RWPE2 (cell line): Measurements from ENCODE around the gene FILIP1.

Experiments
- ATAC-seq: fragments of 200-7000 bp; cut with Tn5 transposase; 3 replicates; pipeline ENCODE4 v1.9.1; 2021; ENCODE audit warnings: low read depth
- DNase-seq: peaks from one replicate; pipeline ENCODE4 v3.0.0-alpha.2; 2020; ENCODE audit warnings: low spot score
- H3K27ac ChIP-seq: fragments of 450-650 bp; 2 replicates; pipeline ENCODE4 v1.5.1; 2017; ENCODE audit warnings: mild to moderate bottlenecking; ENCODE audit not compliant: poor library complexity, severe bottlenecking
- H3K27me3 ChIP-seq: fragments of 250-450 bp; sonication (Bioruptor Pico); 2 replicates; pipeline ENCODE4 v1.5.1; 2021; ENCODE audit warnings: mild to moderate bottlenecking, moderate library complexity; ENCODE audit not compliant: insufficient read depth, poor library complexity, severe bottlenecking
- H3K36me3 ChIP-seq: fragments of 250-450 bp; sonication (Bioruptor Pico); 2 replicates; pipeline ENCODE4 v1.5.1; 2020; ENCODE audit warnings: low read depth, mild to moderate bottlenecking, moderate library complexity
- H3K4me1 ChIP-seq: fragments of 250-450 bp; sonication (Bioruptor Pico); 2 replicates; pipeline ENCODE4 v1.5.1; 2021; ENCODE audit warnings: mild to moderate bottlenecking, moderate library complexity; ENCODE audit not compliant: insufficient read depth, poor library complexity, severe bottlenecking
- H3K4me3 ChIP-seq: fragments of 250-450 bp; sonication (Bioruptor Pico); 2 replicates; pipeline ENCODE4 v1.5.1; 2021; ENCODE audit warnings: mild to moderate bottlenecking, moderate library complexity; ENCODE audit not compliant: severe bottlenecking
- H3K9me3 ChIP-seq: fragments of 250-450 bp; sonication (Bioruptor Pico); 2 replicates; pipeline ENCODE4 v1.5.1; 2021; ENCODE audit warnings: mild to moderate bottlenecking, moderate library complexity; ENCODE audit not compliant: severe bottlenecking
- CTCF ChIP-seq: fragments of 450-650 bp; IDR thresholded peaks from one replicate; pipeline ENCODE4 v1.5.1; 2017; ENCODE audit warnings: mild to moderate bottlenecking, moderate library complexity; ENCODE audit not compliant: poor library complexity, severe bottlenecking

Gene FILIP1

GRCh38 chr6:75458895-75459294 is 34.7 kb downstream of the FILIP1 start:
- Histone ChIP-seq H3K36me3 (no peaks in the 10 kb centered on the region), H3K4me3 (no peak overlapping the region), H3K4me1 (no peaks in the 10 kb centered on the region), H3K9me3 (no peaks in the 10 kb centered on the region), H3K27me3 (no peaks in the 10 kb centered on the region), H3K27ac (no peak overlapping the region)
- no peak for TF ChIP-seq CTCF
- DNase-seq (no peak), ATAC-seq (0 out of 3 replicates have a peak, but pooled peaks have one; percentile 33)

GRCh38 chr6:75450903-75451302 is 42.7 kb downstream of the FILIP1 start:
- Histone ChIP-seq H3K36me3 (no peaks in the 10 kb centered on the region), H3K27me3 (no peaks in the 10 kb centered on the region), H3K4me3 (no peak overlapping the region), H3K4me1 (peaks cover 3% of the 10 kb centered on the region), H3K9me3 (no peaks in the 10 kb centered on the region), H3K27ac (no peak overlapping the region)
- TF ChIP-seq CTCF: no peak
- ATAC-seq (no peak), DNase-seq (no peak)

DNA sequence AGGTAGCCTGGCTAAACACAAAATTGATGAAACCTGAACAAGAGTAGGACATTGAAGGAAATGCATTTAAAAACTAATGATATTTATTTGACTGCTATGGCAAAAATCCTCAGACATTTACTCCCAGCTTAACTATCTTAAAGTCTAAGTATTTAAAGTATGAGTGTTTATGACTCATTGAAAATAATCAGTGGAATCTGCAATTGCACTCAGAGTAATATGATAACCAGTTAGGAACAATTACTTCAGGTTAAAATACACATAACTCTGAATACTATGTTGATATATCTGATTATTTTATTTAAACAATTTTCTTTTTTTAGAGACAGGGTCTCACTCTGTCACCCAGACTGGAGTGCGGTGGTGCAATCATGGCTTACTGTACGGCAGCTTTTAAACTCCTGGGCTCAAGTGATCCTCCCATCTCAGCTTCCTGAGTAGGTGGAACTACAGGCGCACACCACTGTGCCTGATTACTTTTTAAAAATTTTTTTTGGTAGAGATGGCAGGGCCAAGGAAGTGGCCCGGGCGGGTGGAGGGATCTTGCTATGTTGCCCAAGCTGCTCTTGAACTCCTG is 43.9 kb downstream of the FILIP1 start:
- ATAC-seq: peak; percentile 81
- H3K9me3 ChIP-seq: no peaks in the 10 kb centered on the region
- H3K27me3 ChIP-seq: no peaks in the 10 kb centered on the region
- H3K4me1 ChIP-seq: peaks cover 3% of the 10 kb centered on the region
- H3K27ac ChIP-seq: no peak overlapping the region
- DNase-seq: no peak
- TF ChIP-seq CTCF: no peak
- no peaks in the 10 kb centered on the region for H3K36me3 ChIP-seq
- no peak overlapping the region for H3K4me3 ChIP-seq

DNA sequence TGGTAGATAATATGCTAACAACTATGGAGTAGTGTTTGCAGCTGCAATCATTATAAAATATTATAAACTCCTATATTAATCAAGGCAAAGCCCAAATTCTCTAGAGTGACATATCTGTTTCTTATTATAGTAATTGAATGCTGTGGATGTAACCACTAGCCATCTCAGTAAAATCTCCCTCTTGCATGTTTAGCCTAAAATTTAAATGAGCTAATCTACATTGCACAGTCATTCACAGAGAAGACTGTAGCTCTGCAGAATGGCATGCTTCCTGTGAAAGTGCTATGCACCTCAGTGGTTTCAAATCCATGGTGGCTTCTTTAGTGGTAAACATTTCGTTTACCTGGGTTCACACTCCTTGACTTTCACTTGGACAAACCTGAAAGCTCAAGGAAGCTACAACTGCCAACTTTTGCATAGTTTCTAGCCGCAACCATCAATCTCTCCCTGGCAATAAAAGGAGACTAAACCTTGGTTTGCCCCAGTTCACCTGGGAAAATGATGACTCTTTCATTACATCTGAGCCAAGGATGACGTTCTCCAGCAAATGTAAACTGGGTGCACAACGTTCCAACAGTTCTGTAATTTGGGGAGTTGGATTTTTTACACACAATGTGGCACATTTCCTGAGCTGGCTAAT is 47.2 kb downstream of the FILIP1 start:
- H3K27me3 ChIP-seq: no peaks in the 10 kb centered on the region
- H3K4me1 ChIP-seq: peaks cover 3% of the 10 kb centered on the region
- ATAC-seq (peak; percentile 33; the same call in 1 of the 3 replicates), DNase-seq (no peak)
- no peak overlapping the region for H3K27ac ChIP-seq
- TF ChIP-seq CTCF: no peak
- H3K36me3 ChIP-seq: no peaks in the 10 kb centered on the region
- no peaks in the 10 kb centered on the region for H3K9me3 ChIP-seq
- no peak overlapping the region for H3K4me3 ChIP-seq

- no peak overlapping the region for H3K27ac ChIP-seq
- DNase-seq: no peak
- no peak for ATAC-seq
- no peaks in the 10 kb centered on the region for H3K27me3 ChIP-seq
- no peak overlapping the region for H3K4me3 ChIP-seq
- no peaks in the 10 kb centered on the region for H3K36me3 ChIP-seq
- no peaks in the 10 kb centered on the region for H3K9me3 ChIP-seq
- peaks cover 3% of the 10 kb centered on the region for H3K4me1 ChIP-seq
- no peak for TF ChIP-seq CTCF
These were observed 47.9 kb downstream of the FILIP1 start for GRCh38 chr6:75445738-75446137.
